Endodermal cell (in vitro differentiated cells): ENCODE data around the gene SH2D3C. TPM values are rescaled to one million over a fixed set of nuclear protein-coding genes. Genes with fewer than 3 reads are reported as not detected.

Experiments used
- DNase-seq: peaks from one replicate; pipeline ENCODE4 v3.0.0-alpha.2; 2017
- H3K27ac ChIP-seq: 2 replicates; pipeline ENCODE4 v1.5.1; 2013; ENCODE audit warnings: mild to moderate bottlenecking, low read depth, low read length, moderate library complexity
- H3K27me3 ChIP-seq: 2 replicates; pipeline ENCODE4 v1.6.1; 2013; ENCODE audit warnings: mild to moderate bottlenecking, low read length, moderate library complexity; ENCODE audit not compliant: insufficient read depth, control insufficient read depth, poor library complexity, severe bottlenecking
- H3K36me3 ChIP-seq: 2 replicates; pipeline ENCODE4 v1.7.0; 2013; ENCODE audit warnings: mild to moderate bottlenecking, low read length, moderate library complexity; ENCODE audit not compliant: control insufficient read depth, insufficient read depth
- H3K4me1 ChIP-seq: one replicate; pipeline ENCODE4 v1.7.0; 2013; ENCODE audit warnings: low read length; ENCODE audit not compliant: control insufficient read depth, insufficient read depth
- H3K4me3 ChIP-seq: 2 replicates; pipeline ENCODE4 v1.5.1; 2013; ENCODE audit warnings: mild to moderate bottlenecking, low read length, moderate library complexity
- H3K9ac ChIP-seq: 2 replicates; pipeline ENCODE4 v1.6.1; 2013; ENCODE audit warnings: mild to moderate bottlenecking, low read length, moderate library complexity; ENCODE audit not compliant: poor library complexity, severe bottlenecking; ENCODE audit errors: extremely low read depth
- H3K9me3 ChIP-seq: 2 replicates; pipeline ENCODE4 v1.6.1; 2013; ENCODE audit warnings: mild to moderate bottlenecking, low read length, moderate library complexity; ENCODE audit not compliant: control insufficient read depth
- H3K27ac Mint-ChIP-seq: 2 replicates; pipeline ENCODE4 v1.8.0; 2020; ENCODE audit warnings: mixed read lengths
- H3K27me3 Mint-ChIP-seq: 2 replicates; pipeline ENCODE4 v1.8.0; 2021; ENCODE audit warnings: mild to moderate bottlenecking, mixed read lengths; ENCODE audit not compliant: insufficient read depth
- H3K36me3 Mint-ChIP-seq: 2 replicates; pipeline ENCODE4 v1.8.0; 2020; ENCODE audit warnings: low read depth, mixed read lengths
- H3K4me1 Mint-ChIP-seq: 2 replicates; pipeline ENCODE4 v1.8.0; 2020; ENCODE audit warnings: mixed read lengths
- H3K4me3 Mint-ChIP-seq: 2 replicates; pipeline ENCODE4 v1.8.0; 2020; ENCODE audit warnings: mild to moderate bottlenecking, moderate library complexity, mixed read lengths
- H3K9me3 Mint-ChIP-seq: 2 replicates; pipeline ENCODE4 v1.8.0; 2020; ENCODE audit warnings: mild to moderate bottlenecking, mixed read lengths
- CTCF ChIP-seq: fragments of 200-600 bp; sonication (generic); conservative IDR thresholded peaks from 2 replicates; pipeline ENCODE4 v1.5.0; 2021; ENCODE audit warnings: antibody characterized with exemption, mild to moderate bottlenecking
- WGBS, 2 experiments: methylation state at CpG; one replicate each; pipeline versions ENCODE4 v1.1.5 to v1.1.7; 2013; ENCODE audit warnings: missing lambda C conversion rate in 2 of 2, mixed read lengths in 1 of 2; ENCODE audit not compliant: insufficient coverage in 1 of 2, insufficient read length in 1 of 2; 5-methylcytosine and 5-hydroxymethylcytosine counted together
- total RNA-seq, 2 donors: library from RNA; stranded (reverse); fragmentation: NEBNext Ultra II Directional in 1 of 2; extraction: Animal tissue kit (Norgen Biotek cat#: 25700) in 1 of 2; gene quantifications; 2 replicates in 1 of 2; 3 replicates in 1 of 2; pipeline ENCODE4 v1.2.1, GENCODE V29; 2021

The SH2D3C gene
- total RNA-seq, 2 donors from 2014 or later: 0.77 to 1.4 TPM

GRCh38 chr9:127762111-127762676, 16.3 kb downstream of the SH2D3C start:
- Histone ChIP-seq H3K9ac (no peak overlapping the region), H3K36me3 (no peaks in the 10 kb centered on the region), H3K4me3 (no peak overlapping the region), H3K4me1 (no peaks in the 10 kb centered on the region), H3K27ac (no peak overlapping the region), H3K27me3 (no peaks in the 10 kb centered on the region), H3K9me3 (no peaks in the 10 kb centered on the region)
- WGBS, 2 experiments: 72 to 83% methylated on average over 10 to 16 of the region's 16 CpGs
- TF ChIP-seq CTCF: no peak
- H3K36me3 Mint-ChIP-seq: no peaks in the 10 kb centered on the region
- no peaks in the 10 kb centered on the region for H3K9me3 Mint-ChIP-seq
- H3K27me3 Mint-ChIP-seq: peaks cover 3% of the 10 kb centered on the region
- H3K4me1 Mint-ChIP-seq: peaks cover 2% of the 10 kb centered on the region
- no peak overlapping the region for H3K27ac Mint-ChIP-seq
- DNase-seq: no peak
- H3K4me3 Mint-ChIP-seq: no peak overlapping the region

- H3K27me3 ChIP-seq: peaks cover 1% of the 10 kb centered on the region
- H3K27ac Mint-ChIP-seq: no peak overlapping the region
- peaks cover 9% of the 10 kb centered on the region for H3K27me3 Mint-ChIP-seq
- H3K9me3 Mint-ChIP-seq: no peaks in the 10 kb centered on the region
- no peaks in the 10 kb centered on the region for H3K9me3 ChIP-seq
- peak; percentile 66 for DNase-seq
- no peak overlapping the region for H3K9ac ChIP-seq
- H3K4me3 Mint-ChIP-seq: no peak overlapping the region
- TF ChIP-seq CTCF: no peak
- H3K4me1 ChIP-seq: no peaks in the 10 kb centered on the region
- peaks cover 2% of the 10 kb centered on the region for H3K4me1 Mint-ChIP-seq
- WGBS, 2 experiments: 70 to 71% methylated on average over 5 of the region's 5 CpGs
- H3K27ac ChIP-seq: no peak overlapping the region
- no peaks in the 10 kb centered on the region for H3K36me3 ChIP-seq
- no peaks in the 10 kb centered on the region for H3K36me3 Mint-ChIP-seq
- H3K4me3 ChIP-seq: no peak overlapping the region
Measured at GRCh38 chr9:127761491-127761956, 16.9 kb downstream of the SH2D3C start.

GRCh38 chr9:127761061-127761460, 17.4 kb downstream of the SH2D3C start:
- H3K4me1 Mint-ChIP-seq: peaks cover 2% of the 10 kb centered on the region
- no peak overlapping the region for H3K4me3 ChIP-seq

More at GRCh38 chr9:127761061-127761460, 17.4 kb downstream of the SH2D3C start:
- Histone ChIP-seq H3K9ac (no peak overlapping the region), H3K36me3 (no peaks in the 10 kb centered on the region), H3K9me3 (no peaks in the 10 kb centered on the region), H3K27ac (no peak overlapping the region), H3K4me1 (no peaks in the 10 kb centered on the region), H3K27me3 (peaks cover 6% of the 10 kb centered on the region)
- Mint-ChIP-seq H3K4me3 (no peak overlapping the region), H3K27me3 (peaks cover 12% of the 10 kb centered on the region), H3K36me3 (no peaks in the 10 kb centered on the region), H3K9me3 (no peaks in the 10 kb centered on the region), H3K27ac (no peak overlapping the region)
- TF ChIP-seq CTCF: no peak
- whole genome bisulfite sequencing, 2 experiments: 87 to 95% methylated on average over 4 to 5 of the region's 5 CpGs
- DNase-seq: no peak
